Keratinocyte (primary cell): ENCODE measurements around the gene NOTCH4. TPM values are rescaled to one million over a fixed set of nuclear protein-coding genes. Genes with fewer than 3 reads are reported as not detected.

Experiments used
- DNase-seq: peaks from one replicate; pipeline ENCODE4 v3.0.0-alpha.2; 2011; ENCODE audit warnings: low read depth, missing footprints, low spot score
- FAIRE-seq: peaks from 2 replicates; lab custom pipeline; 2011; peaks lifted over from hg19 to GRCh38; lab: Jason Lieb, UNC
- H2AFZ ChIP-seq: 2 replicates; pipeline ENCODE4 v1.6.0; 2012; ENCODE audit warnings: low read length, control low read depth, inconsistent platforms; ENCODE audit not compliant: control insufficient read depth
- H3K27ac ChIP-seq: 2 replicates; pipeline ENCODE4 v1.5.1; 2011; ENCODE audit warnings: low read length; ENCODE audit not compliant: control insufficient read depth, insufficient read depth
- H3K27me3 ChIP-seq: 3 replicates; pipeline ENCODE4 v1.6.0; 2011; ENCODE audit warnings: low read length; ENCODE audit not compliant: control insufficient read depth, insufficient read depth; ENCODE audit errors: extremely low read depth
- H3K36me3 ChIP-seq, 2 experiments: 2 replicates in 1 of 2; 3 replicates in 1 of 2; pipeline ENCODE4 v1.5.1; 2011; ENCODE audit warnings: low read length in 2 of 2, mild to moderate bottlenecking in 1 of 2; ENCODE audit not compliant: control insufficient read depth in 2 of 2, insufficient read depth in 2 of 2; ENCODE audit errors: extremely low read depth in 1 of 2
- H3K4me1 ChIP-seq: 3 replicates; pipeline ENCODE4 v1.5.1; 2011; ENCODE audit warnings: low read length; ENCODE audit not compliant: control insufficient read depth, insufficient read depth; ENCODE audit errors: extremely low read depth
- H3K4me2 ChIP-seq: 3 replicates; pipeline ENCODE4 v1.6.0; 2011; ENCODE audit warnings: low read depth, low read length; ENCODE audit not compliant: control insufficient read depth, insufficient read depth; ENCODE audit errors: extremely low read depth
- H3K4me3 ChIP-seq, 3 experiments: fragments of 200-600 bp in 1 of 3; sonication (generic) in 1 of 3; 2 replicates in 2 of 3; 3 replicates in 1 of 3; pipeline ENCODE4 v1.5.1; 2011 to 2016; ENCODE audit warnings: low read length in 3 of 3, mild to moderate bottlenecking in 3 of 3, control low read depth in 2 of 3, inconsistent platforms in 1 of 3, low read depth in 1 of 3, mixed read lengths in 1 of 3, mixed run types in 1 of 3, moderate library complexity in 1 of 3; ENCODE audit not compliant: control insufficient read depth in 2 of 3, insufficient read depth in 2 of 3; ENCODE audit errors: extremely low read depth in 1 of 3
- H3K79me2 ChIP-seq: 2 replicates; pipeline ENCODE4 v1.6.0; 2012; ENCODE audit warnings: low read length; ENCODE audit not compliant: control insufficient read depth, insufficient read depth
- H3K9ac ChIP-seq: 3 replicates; pipeline ENCODE4 v1.6.0; 2011; ENCODE audit warnings: low read length; ENCODE audit not compliant: control insufficient read depth, insufficient read depth; ENCODE audit errors: extremely low read depth
- H3K9me1 ChIP-seq: 3 replicates; pipeline ENCODE4 v1.6.0; 2011; ENCODE audit warnings: low read length; ENCODE audit not compliant: control insufficient read depth, insufficient read depth; ENCODE audit errors: extremely low read depth
- H3K9me3 ChIP-seq: 2 replicates; pipeline ENCODE4 v1.5.1; 2012; ENCODE audit warnings: low read depth, low read length; ENCODE audit not compliant: control insufficient read depth
- H4K20me1 ChIP-seq: 3 replicates; pipeline ENCODE4 v1.6.0; 2011; ENCODE audit warnings: low read length; ENCODE audit not compliant: control insufficient read depth, insufficient read depth; ENCODE audit errors: extremely low read depth
- CTCF ChIP-seq, 3 experiments: IDR thresholded peaks in 1 of 3; conservative IDR thresholded peaks in 1 of 3; optimal IDR thresholded peaks in 1 of 3; 2 replicates in 2 of 3; 3 replicates in 1 of 3; pipeline versions ENCODE3 to v1.5.1; 2011; ENCODE audit warnings: low read length in 3 of 3, mild to moderate bottlenecking in 3 of 3, moderate library complexity in 2 of 3, control low read depth in 1 of 3, inconsistent platforms in 1 of 3; ENCODE audit not compliant: insufficient read depth in 2 of 3; ENCODE audit errors: extremely low read depth in 1 of 3
- EZH2 ChIP-seq: IDR thresholded peaks from one replicate; pipeline ENCODE4 v1.6.1; 2012; ENCODE audit warnings: inconsistent platforms, mild to moderate bottlenecking, low read length, moderate library complexity
- dilution Hi-C: fragments of 300-500 bp; cut with MboI; formaldehyde crosslinking; loops from one replicate; pipeline ENCODE4 v1.7.0; 2020; ENCODE audit warnings: low sequenced_read_pairs; ENCODE audit not compliant: extremely low pct_ligation_motif_present
- polyA plus RNA-seq, 5 experiments: library from polyadenylated mRNA; depleted of rRNA in 3 of 5; stranded (reverse) in 3 of 5; stranded (forward) in 1 of 5; unstranded in 1 of 5; fragments of >200 nt; gene quantifications; 1 replicate in 1 of 5; 2 replicates in 3 of 5; 3 replicates in 1 of 5; pipeline versions ENCODE4 v1.2.1 to v1.2.3, GENCODE V29; 2011 to 2012; ENCODE audit warnings: missing spikeins in 2 of 5, low read depth in 1 of 5, low replicate concordance in 1 of 5

NOTCH4 gene
- polyA plus RNA-seq, 1 donor (not counting 4 experiments of a cell fraction or from before 2014, with no cell fraction given), result 0.07 TPM

DNA sequence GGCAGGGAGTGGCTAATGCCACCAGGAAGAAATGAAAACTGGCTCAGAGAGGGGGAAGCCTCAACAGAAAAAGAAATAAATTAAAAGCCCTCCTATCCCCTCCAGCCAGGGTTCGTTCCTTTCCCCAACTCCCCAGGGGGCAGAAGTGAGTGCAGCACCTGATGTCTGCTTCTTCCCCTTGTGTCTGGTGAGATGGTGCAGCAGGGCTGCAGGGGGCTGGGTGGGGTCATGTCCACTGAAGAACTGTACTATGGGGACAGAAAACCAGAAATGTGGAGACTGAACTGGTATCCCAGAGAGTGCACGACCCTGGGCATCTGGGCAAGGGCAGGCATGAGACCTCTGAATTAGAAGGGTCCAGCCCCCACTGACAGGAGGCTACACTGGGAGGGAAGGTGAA, 55.5 kb downstream of the NOTCH4 start:
- no peaks in the 10 kb centered on the region for H3K27me3 ChIP-seq
- no peak for FAIRE-seq
- H3K4me2 ChIP-seq, result no peak overlapping the region
- dilution Hi-C loops, result no loop called here
- no peak overlapping the region for H3K4me3 ChIP-seq
- H3K36me3 ChIP-seq, result peaks cover 19 to 23% of the 10 kb centered on the region in 2 experiments
- no peak for TF ChIP-seq EZH2
- TF ChIP-seq CTCF (optimal IDR thresholded peaks at IDR 0.05 in 1 of 3, IDR thresholded peaks at IDR 0.05 in 1 of 3, conservative IDR thresholded peaks at IDR 0.05 in 1 of 3; ENCODE audit: extremely low read depth in 1 of 3, insufficient read depth in 2 of 3, low read length in 3 of 3), result no peak
- no peak for DNase-seq
- H3K27ac ChIP-seq, result no peak overlapping the region
- H4K20me1 ChIP-seq, result no peaks in the 10 kb centered on the region
- no peak overlapping the region for H3K9ac ChIP-seq
- H2AFZ ChIP-seq, result no peak overlapping the region
- peaks cover 12% of the 10 kb centered on the region for H3K4me1 ChIP-seq
- no peaks in the 10 kb centered on the region for H3K9me3 ChIP-seq
- H3K79me2 ChIP-seq, result peaks cover 2% of the 10 kb centered on the region
- no peaks in the 10 kb centered on the region for H3K9me1 ChIP-seq

GRCh38 chr6:32167761-32168262, 56.1 kb downstream of the NOTCH4 start:
- dilution Hi-C loops, result no loop called here
- peaks cover 6% of the 10 kb centered on the region for H3K4me1 ChIP-seq
- no peak overlapping the region for H3K4me3 ChIP-seq
- H3K27me3 ChIP-seq, result no peaks in the 10 kb centered on the region
- no peak for FAIRE-seq
- TF ChIP-seq CTCF (optimal IDR thresholded peaks at IDR 0.05 in 1 of 3, IDR thresholded peaks at IDR 0.05 in 1 of 3, conservative IDR thresholded peaks at IDR 0.05 in 1 of 3; ENCODE audit: extremely low read depth in 1 of 3, insufficient read depth in 2 of 3, low read length in 3 of 3) (no peak), EZH2 (no peak)
- peaks cover 19 to 26% of the 10 kb centered on the region in 2 experiments for H3K36me3 ChIP-seq
- no peaks in the 10 kb centered on the region for H3K9me3 ChIP-seq
- no peak overlapping the region for H2AFZ ChIP-seq
- DNase-seq, result no peak
- H3K9ac ChIP-seq, result no peak overlapping the region
- peaks cover under 1% of the 10 kb centered on the region for H3K79me2 ChIP-seq
- H4K20me1 ChIP-seq, result no peaks in the 10 kb centered on the region
- H3K9me1 ChIP-seq, result no peaks in the 10 kb centered on the region
- H3K27ac ChIP-seq, result no peak overlapping the region
- H3K4me2 ChIP-seq, result no peak overlapping the region
